SU-DHL-6 (cell line): ENCODE results near the gene ZMIZ1.

Experiments used
- EZH2phosphoT487 ChIP-seq: fragments of 200-600 bp; sonication (generic), shearing (Covaris generic); conservative IDR thresholded peaks from 2 replicates; pipeline ENCODE4 v1.6.1; 2018; ENCODE audit warnings: mild to moderate bottlenecking, antibody characterized with exemption, low read length, moderate library complexity, mixed read lengths
- TF ChIP-seq, protein P1 (sequence below): fragments of 200-600 bp; sonication (generic); IDR thresholded peaks from one replicate; pipeline ENCODE4 v1.5.1; 2017; ENCODE audit warnings: antibody characterized with exemption, mild to moderate bottlenecking, low read length, moderate library complexity; ENCODE audit not compliant: insufficient read depth, poor library complexity, severe bottlenecking

DNA sequence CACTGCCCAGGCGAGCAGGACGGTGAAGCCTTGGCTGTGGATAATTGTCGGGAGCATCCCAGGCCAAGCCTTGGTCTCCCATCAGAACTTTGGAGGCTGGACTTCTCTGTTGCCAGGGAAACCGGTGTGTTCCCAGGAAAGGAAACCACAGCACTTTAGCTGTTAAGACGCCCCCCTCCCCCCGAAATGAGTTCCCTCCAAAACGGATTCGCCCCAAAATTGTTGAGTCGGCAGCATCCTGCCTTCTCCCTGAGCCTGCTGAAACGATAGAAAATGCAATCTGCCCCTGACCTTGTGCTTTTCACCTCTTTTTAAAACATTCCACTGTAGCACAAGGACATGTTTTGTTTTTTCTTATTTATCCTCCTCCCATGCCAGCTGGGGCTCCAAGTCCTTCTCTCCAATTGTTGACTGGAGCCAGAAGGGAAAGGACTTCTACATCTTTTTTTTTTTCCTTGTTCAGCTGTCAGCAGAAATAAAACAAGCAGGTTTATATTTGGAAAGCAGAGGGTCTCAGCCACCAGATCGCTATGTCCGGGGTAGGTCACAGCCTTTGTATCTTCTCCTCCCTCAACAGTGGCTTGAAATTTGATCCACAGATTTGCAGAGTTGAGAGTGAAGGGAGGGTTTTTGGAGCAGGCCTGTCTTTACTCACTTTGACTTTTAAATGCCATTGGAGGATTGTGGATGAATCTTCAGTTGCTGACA is 116.5 kb downstream of the ZMIZ1 start:
- no peak for TF ChIP-seq EZH2phosphoT487
- TF ChIP-seq, protein P1, sequence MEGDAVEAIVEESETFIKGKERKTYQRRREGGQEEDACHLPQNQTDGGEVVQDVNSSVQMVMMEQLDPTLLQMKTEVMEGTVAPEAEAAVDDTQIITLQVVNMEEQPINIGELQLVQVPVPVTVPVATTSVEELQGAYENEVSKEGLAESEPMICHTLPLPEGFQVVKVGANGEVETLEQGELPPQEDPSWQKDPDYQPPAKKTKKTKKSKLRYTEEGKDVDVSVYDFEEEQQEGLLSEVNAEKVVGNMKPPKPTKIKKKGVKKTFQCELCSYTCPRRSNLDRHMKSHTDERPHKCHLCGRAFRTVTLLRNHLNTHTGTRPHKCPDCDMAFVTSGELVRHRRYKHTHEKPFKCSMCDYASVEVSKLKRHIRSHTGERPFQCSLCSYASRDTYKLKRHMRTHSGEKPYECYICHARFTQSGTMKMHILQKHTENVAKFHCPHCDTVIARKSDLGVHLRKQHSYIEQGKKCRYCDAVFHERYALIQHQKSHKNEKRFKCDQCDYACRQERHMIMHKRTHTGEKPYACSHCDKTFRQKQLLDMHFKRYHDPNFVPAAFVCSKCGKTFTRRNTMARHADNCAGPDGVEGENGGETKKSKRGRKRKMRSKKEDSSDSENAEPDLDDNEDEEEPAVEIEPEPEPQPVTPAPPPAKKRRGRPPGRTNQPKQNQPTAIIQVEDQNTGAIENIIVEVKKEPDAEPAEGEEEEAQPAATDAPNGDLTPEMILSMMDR: no peak
